SH-SY5Y (cell line): ENCODE measurements around the gene GPR157.

Source experiments
- GATA2 ChIP-seq: IDR thresholded peaks from 2 replicates; pipeline ENCODE4 v1.6.1; 2011; ENCODE audit warnings: mild to moderate bottlenecking, low read depth, low read length
- GATA3 ChIP-seq: IDR thresholded peaks from 2 replicates; pipeline ENCODE4 v1.6.1; 2011; ENCODE audit warnings: low read depth, mild to moderate bottlenecking, low read length, moderate library complexity

GRCh38 chr1:9086045-9086444 lies 42.9 kb downstream of the GPR157 start:
- TF ChIP-seq GATA2 (no peak), GATA3 (no peak)
